Middle frontal gyrus (tissue), 1 donor: ENCODE measurements around the gene TOR1AIP2.

Experiments used
- DNase-seq: peaks from one replicate; pipeline ENCODE4 v3.0.0-alpha.2; 2015; ENCODE audit warnings: low spot score; ENCODE audit errors: extremely low spot score

TOR1AIP2 gene

GRCh38 chr1:179877586-179878265, at the start of gene TOR1AIP2:
Gene TOR1AIP2, minus strand, starts transcription at chr1:179877803. Its CDS starts 25,138 bp downstream, at chr1:179852665.
- DNase-seq, result peak; percentile 85

GRCh38 chr1:179926850-179927205, 49.2 kb upstream of the TOR1AIP2 start:
- DNase-seq, result no peak

- DNase-seq, result no peak
Measured at GRCh38 chr1:179925922-179926849, 48.6 kb upstream of the TOR1AIP2 start.

GRCh38 chr1:179925302-179925701, 47.7 kb upstream of the TOR1AIP2 start:
- no peak for DNase-seq

GRCh38 chr1:179924268-179924667, 46.7 kb upstream of the TOR1AIP2 start:
- no peak for DNase-seq

GRCh38 chr1:179923029-179923428, 45.4 kb upstream of the TOR1AIP2 start:
- DNase-seq, result no peak

- DNase-seq, result no peak
Measured at GRCh38 chr1:179921981-179922872, 44.6 kb upstream of the TOR1AIP2 start.

- DNase-seq, result no peak
Measured at GRCh38 chr1:179921472-179921871, 43.9 kb upstream of the TOR1AIP2 start.

GRCh38 chr1:179917601-179918429, 40.2 kb upstream of the TOR1AIP2 start:
- DNase-seq, result no peak

- DNase-seq, result no peak
Measured at GRCh38 chr1:179911812-179912211, 34.2 kb upstream of the TOR1AIP2 start.

GRCh38 chr1:179910934-179911333, 33.3 kb upstream of the TOR1AIP2 start:
- DNase-seq, result no peak

GRCh38 chr1:179889589-179889988, 12.0 kb upstream of the TOR1AIP2 start:
- DNase-seq, result no peak

GRCh38 chr1:179888071-179888470, 10.5 kb upstream of the TOR1AIP2 start:
- DNase-seq, result no peak

GRCh38 chr1:179883745-179884138, 6.1 kb upstream of the TOR1AIP2 start:
- no peak for DNase-seq

GRCh38 chr1:179883040-179883744, 5.6 kb upstream of the TOR1AIP2 start:
- no peak for DNase-seq

GRCh38 chr1:179882253-179883039, 4.8 kb upstream of the TOR1AIP2 start, which contains the start of gene TOR1AIP1:
Gene TOR1AIP1, plus strand, starts transcription at chr1:179882285. Its CDS starts 218 bp downstream, at chr1:179882503.
- DNase-seq, result peak; percentile 97

GRCh38 chr1:179881642-179882252, 4.1 kb upstream of the TOR1AIP2 start:
- peak; percentile 80 for DNase-seq

- no peak for DNase-seq
Measured at GRCh38 chr1:179879797-179880196, 2.2 kb upstream of the TOR1AIP2 start.

- DNase-seq, result no peak
Measured at GRCh38 chr1:179876300-179876715, 1.3 kb downstream of the TOR1AIP2 start.
